DOHH2 (cell line): ENCODE results near the gene ZFHX3.

Experiments
- EZH2phosphoT487 ChIP-seq: fragments of 200-600 bp; sonication (generic); IDR thresholded peaks from 2 replicates; pipeline ENCODE4 v1.6.1; 2017; ENCODE audit warnings: borderline replicate concordance, mild to moderate bottlenecking, antibody characterized with exemption, low read length, moderate library complexity, mixed read lengths
- TF ChIP-seq, protein P1 (sequence below): fragments of 200-600 bp; sonication (generic); IDR thresholded peaks from one replicate; pipeline ENCODE4 v1.5.1; 2014; ENCODE audit warnings: antibody characterized with exemption, mild to moderate bottlenecking, low read depth, low read length; ENCODE audit not compliant: poor library complexity, severe bottlenecking

- TF ChIP-seq, protein P1, sequence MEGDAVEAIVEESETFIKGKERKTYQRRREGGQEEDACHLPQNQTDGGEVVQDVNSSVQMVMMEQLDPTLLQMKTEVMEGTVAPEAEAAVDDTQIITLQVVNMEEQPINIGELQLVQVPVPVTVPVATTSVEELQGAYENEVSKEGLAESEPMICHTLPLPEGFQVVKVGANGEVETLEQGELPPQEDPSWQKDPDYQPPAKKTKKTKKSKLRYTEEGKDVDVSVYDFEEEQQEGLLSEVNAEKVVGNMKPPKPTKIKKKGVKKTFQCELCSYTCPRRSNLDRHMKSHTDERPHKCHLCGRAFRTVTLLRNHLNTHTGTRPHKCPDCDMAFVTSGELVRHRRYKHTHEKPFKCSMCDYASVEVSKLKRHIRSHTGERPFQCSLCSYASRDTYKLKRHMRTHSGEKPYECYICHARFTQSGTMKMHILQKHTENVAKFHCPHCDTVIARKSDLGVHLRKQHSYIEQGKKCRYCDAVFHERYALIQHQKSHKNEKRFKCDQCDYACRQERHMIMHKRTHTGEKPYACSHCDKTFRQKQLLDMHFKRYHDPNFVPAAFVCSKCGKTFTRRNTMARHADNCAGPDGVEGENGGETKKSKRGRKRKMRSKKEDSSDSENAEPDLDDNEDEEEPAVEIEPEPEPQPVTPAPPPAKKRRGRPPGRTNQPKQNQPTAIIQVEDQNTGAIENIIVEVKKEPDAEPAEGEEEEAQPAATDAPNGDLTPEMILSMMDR: no peak
- TF ChIP-seq EZH2phosphoT487: no peak
Observed at GRCh38 chr16:72850021-72850420, 197.9 kb downstream of the ZFHX3 start.
